GM18873 (cell line): ENCODE results near the gene OR2L5.

Source experiments
- ATAC-seq: cut with Tn5 transposase; IDR thresholded peaks from one replicate; pipeline ENCODE4 v1.9.1; 2021; ENCODE audit warnings: mild to moderate bottlenecking, moderate library complexity, moderate number of reproducible peaks; ENCODE audit not compliant: unreplicated experiment, low FRiP score

Gene OR2L5, protein sequence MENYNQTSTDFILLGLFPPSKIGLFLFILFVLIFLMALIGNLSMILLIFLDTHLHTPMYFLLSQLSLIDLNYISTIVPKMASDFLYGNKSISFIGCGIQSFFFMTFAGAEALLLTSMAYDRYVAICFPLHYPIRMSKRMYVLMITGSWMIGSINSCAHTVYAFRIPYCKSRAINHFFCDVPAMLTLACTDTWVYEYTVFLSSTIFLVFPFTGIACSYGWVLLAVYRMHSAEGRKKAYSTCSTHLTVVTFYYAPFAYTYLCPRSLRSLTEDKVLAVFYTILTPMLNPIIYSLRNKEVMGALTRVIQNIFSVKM

DNA sequence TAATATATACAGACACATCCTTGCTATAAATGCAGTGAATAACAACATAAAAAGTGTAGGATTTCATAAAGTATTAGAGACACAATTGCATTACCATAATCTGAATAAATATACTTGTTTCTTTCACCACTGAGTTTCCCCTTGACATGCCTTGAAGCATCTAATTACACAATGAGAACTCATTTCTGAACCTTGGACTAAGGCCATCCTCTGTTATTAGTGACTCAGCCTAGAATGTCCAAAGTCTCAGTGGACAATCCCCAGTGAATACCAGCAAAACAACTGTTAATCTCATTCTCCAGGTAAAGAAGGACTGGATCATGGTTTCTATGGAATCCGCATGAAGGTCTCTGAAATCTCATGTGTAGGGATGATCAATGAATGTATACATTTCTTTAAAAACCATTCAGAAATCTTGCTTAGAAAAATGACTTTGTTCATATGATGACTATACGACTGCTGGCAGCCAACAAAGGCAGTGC, at the start of gene OR2L5:
TSS of gene OR2L5 (plus strand) at position 432 of the 482 bp plus-strand sequence. CDS start 8,288 bp downstream, outside the sequence.
- no peak for ATAC-seq

DNA sequence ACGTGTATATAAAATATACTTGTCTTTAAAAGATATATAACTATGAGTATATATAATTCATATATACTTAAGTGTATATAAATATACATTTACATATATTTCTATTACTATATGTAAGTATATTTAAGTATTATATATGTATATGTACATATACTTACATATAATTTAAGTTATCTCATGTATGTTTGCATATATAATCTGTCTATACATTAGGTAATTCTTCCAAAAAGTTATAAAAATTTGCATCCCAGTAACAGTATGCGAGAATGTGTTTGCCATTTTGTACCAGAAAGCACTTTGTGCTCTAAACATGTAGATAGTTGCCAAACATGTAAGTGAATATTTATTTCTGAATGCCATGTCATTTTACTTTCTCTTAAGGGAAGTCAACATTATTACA, 48.5 kb upstream of the OR2L5 start, which contains the start of gene OR2AK2:
TSS of gene OR2AK2 (plus strand) at position 301 of the 400 bp plus-strand sequence. CDS start 144 bp downstream, outside the sequence.
- no peak for ATAC-seq

DNA sequence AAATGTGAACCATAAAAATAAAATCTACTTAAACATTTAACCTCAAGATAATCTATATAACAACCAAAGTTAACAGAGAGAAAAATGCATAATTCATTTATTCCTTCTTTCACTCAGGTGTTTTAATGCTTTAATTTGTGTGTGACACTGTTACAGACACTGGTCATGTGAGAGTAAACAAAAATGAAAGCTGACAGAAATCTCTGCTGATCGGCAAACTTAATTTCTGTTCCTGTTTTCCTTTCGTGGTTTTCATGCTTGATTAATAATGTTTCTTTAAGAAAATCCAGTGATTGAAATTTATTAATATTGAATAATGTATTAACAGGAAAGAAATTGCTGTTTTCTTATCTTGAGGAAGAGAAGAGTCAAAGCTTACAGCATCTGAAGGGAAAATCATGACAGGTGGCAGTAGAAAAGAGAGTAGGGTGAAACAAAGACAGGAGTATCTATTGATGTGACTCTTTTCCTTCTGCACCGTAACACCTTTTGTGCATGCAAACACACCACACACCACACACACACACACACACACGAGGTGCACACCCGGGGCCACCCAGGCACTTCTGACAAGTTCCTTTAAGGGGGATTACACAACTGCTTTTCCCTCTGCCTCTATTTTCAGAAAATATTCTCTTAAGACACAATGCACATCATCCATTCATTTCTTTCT, 46.8 kb upstream of the OR2L5 start:
- no peak for ATAC-seq

DNA sequence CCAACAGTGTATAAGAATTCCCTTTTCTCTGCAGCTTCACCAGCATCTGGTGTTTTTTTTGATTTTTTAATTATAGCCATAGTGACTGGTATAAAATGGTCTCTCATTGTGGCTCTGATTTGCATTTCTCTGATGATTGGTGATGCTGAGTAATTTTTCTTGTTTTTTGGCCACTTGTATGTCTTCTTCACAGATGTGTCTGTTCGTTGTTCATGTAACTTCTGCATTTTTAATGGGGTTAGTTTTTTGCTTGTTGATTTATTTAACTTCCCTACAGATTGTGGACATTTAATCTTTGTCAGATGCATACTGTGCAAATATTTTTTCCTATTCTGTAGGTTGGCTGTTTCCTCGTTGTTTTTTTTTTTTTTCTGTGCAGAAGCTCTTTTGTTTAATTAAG, 20.5 kb upstream of the OR2L5 start:
- ATAC-seq, result no peak

DNA sequence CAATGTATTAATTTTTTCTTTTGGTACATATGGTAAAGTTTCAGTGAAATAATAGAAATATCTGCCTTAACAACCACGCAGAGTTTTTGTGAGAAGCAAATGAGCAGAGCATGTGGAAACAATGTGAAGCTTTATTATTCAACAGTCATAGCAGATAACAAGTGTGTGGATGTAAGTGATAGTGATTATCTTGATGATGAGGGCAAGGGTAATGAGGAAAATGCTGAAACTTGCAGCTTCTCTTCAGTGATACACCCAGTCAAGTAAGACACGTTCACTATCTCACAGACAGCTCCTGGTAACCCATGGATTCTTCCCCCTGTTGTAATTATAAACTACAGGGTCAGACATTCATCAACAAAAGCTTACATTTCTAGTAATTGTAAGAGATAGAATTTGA, 14.6 kb upstream of the OR2L5 start:
- no peak for ATAC-seq

DNA sequence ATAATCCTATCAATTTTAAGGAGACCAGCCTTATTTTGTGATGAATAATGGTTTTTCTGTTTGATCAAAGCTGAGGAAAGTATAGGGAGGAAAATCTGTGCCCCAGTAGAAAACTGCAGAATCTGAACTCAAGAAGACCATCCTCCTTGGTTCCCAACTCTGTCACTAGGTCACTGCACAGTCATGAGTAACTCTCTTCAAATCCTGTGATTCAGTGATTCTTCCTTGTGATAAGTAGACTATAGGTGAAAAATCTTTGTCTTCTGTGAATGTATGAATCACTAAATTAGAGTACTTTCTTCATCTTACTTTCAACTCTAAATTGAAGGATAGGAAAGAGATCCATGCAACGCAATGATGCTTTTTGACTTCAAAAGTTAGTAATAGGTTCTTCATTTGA, 13.3 kb upstream of the OR2L5 start:
- ATAC-seq, result no peak

DNA sequence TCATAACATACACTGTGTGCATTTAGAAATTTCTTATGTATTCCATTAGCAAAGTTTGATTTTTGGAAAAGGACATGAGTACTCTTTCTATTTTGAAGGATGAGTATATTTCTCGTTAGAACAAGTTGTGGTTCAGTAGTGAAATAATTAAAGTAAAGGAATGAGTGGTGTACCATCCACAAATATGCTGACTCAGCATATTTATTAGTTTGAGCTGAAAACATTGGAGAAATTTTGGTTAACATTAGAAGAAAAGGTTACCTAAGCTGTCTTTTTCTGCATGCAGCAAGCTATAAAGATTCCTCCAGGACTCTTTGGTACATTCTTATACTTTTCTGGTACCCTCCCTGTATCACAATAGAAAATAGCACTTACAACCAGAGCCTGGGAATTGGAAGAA, 5.7 kb upstream of the OR2L5 start:
- no peak for ATAC-seq

DNA sequence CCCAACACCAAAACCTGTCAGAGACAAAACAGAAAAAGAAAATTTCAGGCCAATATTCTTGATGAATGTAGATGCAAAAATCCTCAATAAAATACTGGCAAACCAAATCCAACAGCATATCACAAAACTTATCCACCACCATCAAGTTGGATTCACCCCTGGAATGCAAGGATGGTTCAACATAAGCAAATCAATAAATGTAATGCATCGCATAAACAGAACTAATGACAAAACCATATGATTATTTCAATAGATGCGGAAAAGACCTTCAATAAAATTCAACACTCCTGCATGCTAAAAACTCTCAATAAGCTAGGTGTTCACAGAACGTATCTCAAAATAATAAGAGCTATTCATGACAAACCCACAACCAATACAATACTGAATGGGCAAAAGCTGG, 3.8 kb upstream of the OR2L5 start:
- ATAC-seq, result no peak

DNA sequence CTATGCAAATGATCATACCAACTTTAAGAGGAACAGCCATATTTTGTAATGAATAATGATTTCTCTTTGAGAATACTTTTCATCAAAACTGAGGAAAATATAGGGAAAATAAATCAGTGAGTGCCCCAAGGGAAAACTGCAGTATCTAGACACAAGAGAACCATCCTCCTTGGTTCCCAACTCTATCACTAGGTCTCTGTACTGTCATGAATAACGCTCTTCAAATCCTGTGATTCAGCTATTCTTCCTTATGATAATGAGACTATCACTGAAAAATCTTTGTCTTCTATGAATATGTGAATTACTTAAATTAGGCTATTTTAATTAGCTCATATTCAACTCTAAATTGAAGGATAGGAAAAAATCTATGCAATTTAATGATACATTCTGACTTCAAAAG, 2.3 kb downstream of the OR2L5 start:
- no peak for ATAC-seq

DNA sequence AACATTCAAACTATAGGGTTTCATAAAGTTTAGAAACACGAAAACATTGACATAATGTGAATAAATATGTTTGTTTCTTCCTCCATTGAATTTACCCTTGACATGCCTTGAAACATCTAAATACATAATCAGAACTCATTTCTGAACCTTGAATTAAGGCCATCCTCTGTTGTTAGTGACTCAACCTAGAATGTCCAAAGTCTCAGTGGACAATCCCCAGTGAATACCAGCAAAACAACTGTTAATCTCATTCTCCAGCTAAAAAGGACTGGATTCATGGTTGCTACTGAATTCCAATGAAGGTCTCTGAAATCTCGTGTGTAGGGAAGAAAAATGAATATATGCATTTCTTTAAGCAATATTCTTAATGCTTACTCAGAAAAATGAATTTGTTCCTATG, 16.3 kb downstream of the OR2L5 start, which contains the start of gene OR2L2:
TSS of gene OR2L2 (plus strand) at position 301 of the 400 bp plus-strand sequence. CDS start 8,198 bp downstream, outside the sequence.
- no peak for ATAC-seq

DNA sequence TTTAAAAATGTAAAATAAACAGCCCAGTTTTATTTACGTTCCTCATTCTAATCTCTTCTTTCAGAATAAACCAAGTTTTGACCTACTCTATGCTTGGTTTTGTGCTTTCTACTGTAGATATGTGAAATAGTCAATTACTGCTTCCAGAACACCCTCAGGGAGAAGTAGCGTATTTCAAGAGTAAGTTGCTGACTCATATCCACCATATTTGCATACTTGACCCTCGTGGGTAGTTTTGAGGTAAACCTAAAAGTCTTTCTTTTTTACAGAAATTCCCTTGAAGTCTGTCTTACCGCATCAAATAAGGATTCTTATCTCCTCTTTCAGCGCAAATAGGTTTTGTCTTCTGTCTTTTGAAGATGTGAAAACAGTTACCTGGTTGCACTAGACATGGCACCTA, 31.7 kb downstream of the OR2L5 start:
- no peak for ATAC-seq

DNA sequence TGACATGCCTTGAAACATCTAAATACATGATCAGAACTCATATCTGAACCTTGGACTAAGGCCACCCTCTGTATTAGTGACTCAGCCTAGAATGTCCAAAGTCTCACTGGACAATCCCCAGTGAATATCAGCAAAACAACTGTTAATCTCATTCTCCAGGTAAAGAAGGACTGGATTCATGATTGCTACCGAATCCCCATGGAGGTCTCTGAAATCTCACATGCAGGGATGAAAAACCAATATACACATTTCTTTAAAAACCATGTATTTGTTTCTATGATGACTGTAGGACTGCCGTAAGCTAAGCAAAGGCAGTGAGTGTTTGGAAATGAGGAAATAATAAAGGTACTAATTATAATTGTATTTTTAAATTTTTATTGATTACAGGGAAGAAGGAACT, 33.1 kb downstream of the OR2L5 start, which contains the start of gene OR2L3:
TSS of gene OR2L3 (plus strand) at position 301 of the 400 bp plus-strand sequence. CDS start 13,846 bp downstream, outside the sequence.
- ATAC-seq, result no peak

DNA sequence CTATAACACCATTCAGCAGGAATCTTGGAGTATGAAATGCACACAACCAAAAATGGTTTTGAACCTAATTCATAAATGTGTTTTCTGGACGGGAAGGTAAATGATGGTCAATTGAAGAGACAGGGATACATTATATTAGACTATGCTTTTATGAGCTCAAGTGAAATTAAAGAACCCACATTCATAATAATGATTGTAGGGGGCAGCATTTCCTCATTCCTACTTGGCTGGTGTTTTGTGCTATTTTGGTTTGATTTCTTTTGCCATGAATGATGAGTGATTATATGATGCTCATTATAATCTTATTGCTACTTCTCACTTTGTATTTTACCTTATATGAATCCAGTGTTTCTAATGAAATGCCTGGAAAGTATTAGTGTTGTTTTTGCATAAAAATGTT, 33.5 kb downstream of the OR2L5 start:
- no peak for ATAC-seq

DNA sequence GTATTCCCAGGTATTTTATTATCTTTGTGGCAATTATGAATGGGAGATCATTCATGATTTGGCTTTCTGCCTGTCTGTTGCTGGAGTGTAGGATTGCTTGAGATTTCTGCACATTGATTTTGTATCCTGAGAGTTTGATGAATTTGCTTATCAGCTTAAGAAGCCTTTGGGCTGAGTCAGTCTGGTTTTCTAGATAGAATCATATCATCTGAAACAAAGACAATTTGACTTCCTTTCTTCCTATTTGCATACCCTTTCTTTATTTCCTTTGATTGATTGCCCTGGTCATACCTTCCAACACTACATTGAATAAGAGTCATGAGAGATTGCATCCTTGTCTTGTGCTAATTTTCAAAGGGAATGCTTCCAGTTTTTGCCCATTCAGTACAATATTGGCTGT, 41.2 kb downstream of the OR2L5 start:
- no peak for ATAC-seq

DNA sequence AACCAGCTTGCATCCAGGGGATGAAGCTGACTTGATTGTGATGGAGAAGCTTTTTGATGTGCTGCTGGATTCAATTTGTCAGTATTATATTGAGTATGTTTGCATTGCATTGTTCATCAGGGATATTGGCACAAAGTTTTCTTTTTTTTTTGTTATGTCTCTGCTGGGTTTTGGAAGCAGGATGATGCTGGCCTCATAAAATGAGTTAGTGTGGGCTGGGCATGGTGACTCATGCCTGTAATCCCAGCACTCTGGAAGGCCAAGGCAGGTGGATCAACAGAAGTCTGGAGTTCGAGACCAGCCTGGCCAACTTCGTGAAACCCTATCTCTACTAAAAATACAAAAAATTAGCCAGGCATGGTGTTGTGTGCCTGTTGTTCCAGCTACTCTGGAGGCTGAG, 41.8 kb downstream of the OR2L5 start:
- no peak for ATAC-seq

DNA sequence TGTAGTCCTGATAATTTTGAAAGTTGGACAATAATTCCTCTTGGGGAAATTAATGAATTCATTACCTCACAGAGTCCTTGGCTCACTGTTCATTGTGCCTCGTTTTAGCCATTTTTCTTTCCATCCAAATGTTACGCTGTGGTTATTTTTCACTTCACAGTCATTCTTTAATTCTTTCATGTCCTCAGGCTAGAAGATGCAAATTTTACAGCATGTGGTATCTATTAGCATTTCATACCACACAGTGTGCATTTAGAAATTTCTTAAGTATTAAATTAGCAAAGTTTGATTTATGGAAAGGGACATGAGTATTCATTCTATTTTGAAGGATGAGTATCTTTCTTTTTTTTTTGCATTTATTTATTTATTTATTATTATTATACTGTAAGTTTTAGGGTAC, 51.6 kb downstream of the OR2L5 start:
- no peak for ATAC-seq

DNA sequence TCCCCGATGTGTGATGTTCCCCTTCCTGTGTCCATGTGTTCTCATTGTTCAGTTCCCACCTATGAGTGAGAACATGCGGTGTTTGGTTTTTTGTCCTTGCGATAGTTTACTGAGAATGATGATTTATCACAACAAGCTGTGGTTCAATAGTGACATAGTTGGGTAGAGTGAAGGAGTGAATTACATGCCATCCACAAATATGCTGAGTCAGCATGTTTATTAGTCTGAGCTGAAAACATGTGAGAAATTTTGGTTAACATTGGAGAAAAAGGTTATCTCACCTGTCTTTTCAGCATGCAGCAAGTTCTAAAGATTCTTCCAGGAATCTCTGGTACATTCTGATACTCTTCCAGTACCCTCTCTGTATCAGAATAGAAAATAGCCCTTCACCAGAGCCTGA, 52.1 kb downstream of the OR2L5 start:
- ATAC-seq, result no peak
